HUES64 (cell line): ENCODE measurements around the gene NEIL1.
A peak's percentile ranks its signal among the peaks of the same experiment; 100 is the strongest.

Source experiments
- H3K27ac ChIP-seq: 2 replicates; pipeline ENCODE4 v1.7.0; 2013; ENCODE audit warnings: low read depth, low read length, inconsistent platforms
- H3K27me3 ChIP-seq: 2 replicates; pipeline ENCODE4 v1.6.1; 2013; ENCODE audit warnings: mild to moderate bottlenecking, low read length; ENCODE audit not compliant: insufficient read depth
- H3K36me3 ChIP-seq: 2 replicates; pipeline ENCODE4 v1.6.1; 2013; ENCODE audit warnings: mild to moderate bottlenecking, low read length; ENCODE audit not compliant: insufficient read depth
- H3K4me1 ChIP-seq: 2 replicates; pipeline ENCODE4 v1.6.1; 2013; ENCODE audit warnings: mild to moderate bottlenecking, low read length, moderate library complexity; ENCODE audit not compliant: insufficient read depth
- H3K4me3 ChIP-seq: 2 replicates; pipeline ENCODE4 v1.5.1; 2013; ENCODE audit warnings: mild to moderate bottlenecking, low read length, moderate library complexity
- H3K9ac ChIP-seq: 2 replicates; pipeline ENCODE4 v1.6.1; 2013; ENCODE audit warnings: mild to moderate bottlenecking, low read depth, low read length
- H3K9me3 ChIP-seq: 2 replicates; pipeline ENCODE4 v1.6.1; 2013; ENCODE audit warnings: low read depth, low read length; ENCODE audit not compliant: insufficient read depth
- whole genome bisulfite sequencing: fragments of 150-250, 120-280 bp; methylation state at CpG from one replicate; pipeline ENCODE4 v1.1.7; 2013; ENCODE audit warnings: missing lambda C conversion rate; 5-methylcytosine and 5-hydroxymethylcytosine counted together

Gene NEIL1

DNA sequence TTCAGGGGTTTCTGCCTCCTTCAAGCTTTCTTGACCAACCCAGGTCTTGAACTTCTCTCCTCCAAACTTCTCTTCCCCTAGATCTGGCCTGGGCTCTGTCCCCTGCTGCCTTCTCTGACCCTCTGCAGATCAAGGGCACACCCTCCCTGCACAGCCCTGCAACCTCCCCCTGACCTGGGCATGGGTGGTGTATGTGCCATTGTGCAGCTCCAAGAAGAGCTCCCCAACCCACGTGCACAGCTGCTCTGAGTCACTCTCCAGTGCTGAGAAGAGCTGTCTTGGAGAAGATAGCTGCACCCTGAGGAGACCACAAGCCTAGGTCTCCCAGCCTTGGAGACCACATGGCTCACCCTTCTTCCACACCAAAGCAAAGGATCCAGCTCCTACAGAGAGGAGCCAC, 13.6 kb downstream of the NEIL1 start:
- Histone ChIP-seq H3K4me3 (no peak overlapping the region), H3K27ac (no peak overlapping the region), H3K27me3 (no peaks in the 10 kb centered on the region), H3K4me1 (no peaks in the 10 kb centered on the region), H3K9me3 (no peaks in the 10 kb centered on the region), H3K9ac (no peak overlapping the region), H3K36me3 (peaks cover 59% of the 10 kb centered on the region)
- 92% methylated on average over 1 of the region's 1 CpG for WGBS

DNA sequence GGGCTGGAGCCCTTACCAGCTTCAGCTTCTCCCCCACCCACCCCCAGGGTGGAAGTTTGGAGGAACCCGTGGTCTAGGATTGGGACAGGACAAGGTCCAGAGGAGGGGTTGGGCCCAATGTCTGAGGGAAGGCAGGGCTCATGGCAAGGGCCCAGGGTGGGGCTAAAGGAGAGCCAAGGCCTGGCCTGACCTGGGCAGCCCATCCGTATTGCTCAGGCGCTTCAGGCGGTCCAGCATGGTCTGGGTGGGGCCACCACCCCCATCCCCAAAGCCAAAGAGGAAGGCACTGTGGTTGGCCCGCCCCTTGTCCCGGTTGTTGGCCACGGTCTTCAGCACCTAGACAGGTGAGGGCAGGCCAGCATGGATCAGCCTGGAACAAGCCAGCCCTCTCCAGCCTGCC, 14.0 kb downstream of the NEIL1 start:
- Histone ChIP-seq H3K36me3 (peaks cover 63% of the 10 kb centered on the region), H3K4me3 (no peak overlapping the region), H3K9me3 (no peaks in the 10 kb centered on the region), H3K27me3 (no peaks in the 10 kb centered on the region), H3K4me1 (no peaks in the 10 kb centered on the region), H3K27ac (no peak overlapping the region), H3K9ac (no peak overlapping the region)
- WGBS: 94% methylated on average over 7 of the region's 7 CpGs

DNA sequence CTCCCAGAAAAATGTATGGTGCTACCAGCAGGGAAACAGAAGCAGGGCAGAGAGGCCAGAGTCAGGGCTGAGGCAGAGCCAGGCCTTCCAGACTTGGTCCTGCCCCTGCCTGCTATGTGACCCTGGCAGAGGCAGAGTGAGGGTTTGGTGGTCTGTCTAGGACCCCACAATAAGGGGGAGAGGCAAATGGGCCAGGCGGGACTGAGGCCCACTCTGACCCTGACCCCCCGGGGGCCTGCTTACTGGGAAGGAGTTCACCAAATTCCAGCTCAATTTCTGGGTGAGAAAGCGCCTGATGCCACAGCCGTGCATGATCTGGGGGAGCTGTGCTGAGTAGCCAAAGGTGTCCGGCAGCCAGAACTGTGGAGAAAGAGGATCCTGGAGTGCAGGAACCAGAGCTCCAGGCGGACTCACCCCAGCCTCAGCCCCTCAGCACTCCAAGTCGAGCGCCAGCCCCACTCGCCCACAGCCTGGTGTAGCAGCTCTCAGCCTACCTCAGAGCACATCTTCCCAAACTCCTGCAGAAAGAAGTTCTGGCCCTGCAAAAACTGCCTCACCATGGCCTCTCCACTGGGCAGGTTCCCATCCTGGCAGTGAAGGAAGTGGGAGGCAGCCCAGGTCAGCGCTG, 14.6 kb downstream of the NEIL1 start:
- no peak overlapping the region for H3K4me3 ChIP-seq
- WGBS: 95% methylated on average over 10 of the region's 10 CpGs
- no peaks in the 10 kb centered on the region for H3K4me1 ChIP-seq
- no peak overlapping the region for H3K27ac ChIP-seq
- H3K9ac ChIP-seq: no peak overlapping the region
- no peaks in the 10 kb centered on the region for H3K9me3 ChIP-seq
- H3K27me3 ChIP-seq: no peaks in the 10 kb centered on the region
- H3K36me3 ChIP-seq: peaks cover 65% of the 10 kb centered on the region

DNA sequence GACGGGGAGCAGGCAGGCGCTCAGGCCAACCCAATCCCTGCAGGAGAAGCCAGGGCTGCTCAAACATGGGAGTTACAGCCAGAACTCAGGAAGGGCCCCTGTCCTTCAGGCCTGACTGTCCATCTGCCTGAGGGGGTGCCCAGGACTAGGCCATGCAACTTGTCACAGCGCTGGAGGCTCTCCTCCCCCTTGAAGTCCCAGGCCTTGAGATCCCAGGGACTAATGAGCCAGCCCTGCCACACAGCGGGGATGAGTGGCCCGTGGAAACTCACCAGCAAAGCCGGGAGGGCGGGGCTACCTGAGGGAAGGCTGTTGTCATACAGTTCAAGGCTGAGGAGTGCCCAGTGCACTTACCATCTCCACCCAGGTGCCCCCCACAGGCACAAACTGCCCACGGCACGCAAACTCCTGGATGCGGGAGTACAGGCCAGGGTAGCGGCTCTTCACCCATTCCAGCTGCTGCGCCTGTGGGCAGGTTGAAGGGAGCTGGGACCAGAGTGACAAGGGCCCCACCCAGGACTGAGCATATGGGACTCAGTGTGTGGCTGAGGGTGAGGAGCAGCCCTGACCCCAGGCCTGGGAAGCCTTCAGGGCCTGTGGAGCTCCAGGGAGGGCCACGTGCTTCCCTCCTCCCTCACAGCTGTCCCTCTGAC, 15.3 kb downstream of the NEIL1 start:
- Histone ChIP-seq H3K27me3 (no peaks in the 10 kb centered on the region), H3K9me3 (no peaks in the 10 kb centered on the region), H3K27ac (no peak overlapping the region), H3K4me3 (no peak overlapping the region), H3K4me1 (no peaks in the 10 kb centered on the region), H3K9ac (no peak overlapping the region), H3K36me3 (peaks cover 65% of the 10 kb centered on the region)
- WGBS: 94% methylated on average over 13 of the region's 13 CpGs

DNA sequence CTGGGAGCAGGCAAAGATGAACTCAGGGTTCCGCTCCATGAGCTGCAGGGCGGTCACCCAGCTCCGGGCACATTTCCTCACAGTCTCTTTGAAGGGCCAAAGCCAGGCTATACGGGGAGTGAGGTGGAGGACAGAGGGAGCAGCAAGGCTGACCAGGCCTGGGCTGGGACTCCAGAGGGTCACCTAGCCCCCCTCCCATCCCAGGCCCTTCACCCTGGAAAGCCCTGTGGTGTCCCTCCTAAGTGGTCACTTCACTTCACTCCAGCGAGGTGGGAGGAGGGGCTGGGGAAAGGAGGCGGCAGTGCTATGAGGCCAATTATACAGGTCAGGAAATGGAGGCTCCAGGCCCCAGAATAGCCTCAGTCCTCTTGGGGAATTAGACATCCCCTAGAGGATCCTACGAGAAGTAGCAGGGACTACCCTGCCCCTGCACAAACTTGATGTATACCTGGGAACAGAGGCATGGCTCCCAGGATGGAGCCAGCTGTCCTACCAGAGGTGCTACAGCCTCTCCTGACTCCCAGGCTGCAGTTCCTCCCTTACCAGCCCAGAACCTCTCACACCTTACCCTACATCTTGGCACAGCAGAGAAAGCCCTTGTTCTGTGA, 15.9 kb downstream of the NEIL1 start:
- no peaks in the 10 kb centered on the region for H3K27me3 ChIP-seq
- 95% methylated on average over 7 of the region's 7 CpGs for WGBS
- 0 out of 2 replicates have a peak, but pooled peaks cover 4% of the 10 kb centered on the region for H3K4me1 ChIP-seq
- H3K4me3 ChIP-seq: no peak overlapping the region
- no peak overlapping the region for H3K27ac ChIP-seq
- peaks cover 68% of the 10 kb centered on the region for H3K36me3 ChIP-seq
- H3K9ac ChIP-seq: no peak overlapping the region
- no peaks in the 10 kb centered on the region for H3K9me3 ChIP-seq

DNA sequence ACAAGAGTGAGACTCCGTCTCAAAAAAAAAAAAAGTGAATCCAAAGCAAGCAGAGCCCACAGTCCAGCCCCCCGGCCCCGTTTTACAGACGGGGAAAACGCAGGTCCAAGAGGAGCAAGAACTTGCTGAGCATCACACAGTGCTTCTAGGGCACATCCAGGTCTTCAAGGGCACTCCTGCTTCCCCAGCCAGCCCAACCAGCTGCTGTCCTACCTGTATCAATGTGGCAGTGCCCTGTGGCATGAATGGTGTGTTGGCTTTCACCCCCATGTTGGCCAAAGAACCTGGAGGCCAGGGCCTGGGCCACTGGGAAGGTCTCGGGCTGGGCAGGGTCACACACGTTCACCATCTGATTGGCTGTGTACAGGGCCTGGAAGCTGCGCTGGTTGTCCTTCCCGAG, 16.9 kb downstream of the NEIL1 start:
- no peaks in the 10 kb centered on the region for H3K9me3 ChIP-seq
- 0 out of 2 replicates have a peak, but pooled peaks cover 4% of the 10 kb centered on the region for H3K4me1 ChIP-seq
- H3K9ac ChIP-seq: no peak overlapping the region
- H3K36me3 ChIP-seq: peaks cover 58% of the 10 kb centered on the region
- no peak overlapping the region for H3K4me3 ChIP-seq
- WGBS: 93% methylated on average over 9 of the region's 9 CpGs
- H3K27ac ChIP-seq: no peak overlapping the region
- H3K27me3 ChIP-seq: no peaks in the 10 kb centered on the region

DNA sequence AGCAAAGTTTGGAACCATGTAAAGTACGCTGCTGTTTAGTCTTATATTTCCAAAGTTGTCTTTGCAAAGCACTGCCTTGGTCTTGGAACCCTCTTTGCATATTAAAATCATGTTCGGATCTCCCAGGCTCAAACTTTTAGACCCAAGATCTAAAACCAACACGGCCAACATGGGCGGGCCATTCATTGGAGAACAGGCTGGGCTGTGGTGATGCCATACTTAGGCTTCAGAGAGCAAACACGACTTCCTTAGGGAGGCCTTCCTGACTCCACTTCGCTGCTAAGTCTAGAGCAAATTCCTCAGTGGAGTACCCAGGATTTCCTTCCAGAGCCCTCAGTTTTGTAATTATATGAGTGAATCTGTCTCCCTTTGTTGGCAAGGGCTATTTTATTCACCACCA, 18.0 kb downstream of the NEIL1 start:
- H3K36me3 ChIP-seq: peaks cover 48% of the 10 kb centered on the region
- no peak overlapping the region for H3K9ac ChIP-seq
- H3K9me3 ChIP-seq: no peaks in the 10 kb centered on the region
- H3K27me3 ChIP-seq: no peaks in the 10 kb centered on the region
- 93% methylated on average over 6 of the region's 6 CpGs for WGBS
- no peak overlapping the region for H3K27ac ChIP-seq
- no peak overlapping the region for H3K4me3 ChIP-seq
- H3K4me1 ChIP-seq: peaks cover 11% of the 10 kb centered on the region

DNA sequence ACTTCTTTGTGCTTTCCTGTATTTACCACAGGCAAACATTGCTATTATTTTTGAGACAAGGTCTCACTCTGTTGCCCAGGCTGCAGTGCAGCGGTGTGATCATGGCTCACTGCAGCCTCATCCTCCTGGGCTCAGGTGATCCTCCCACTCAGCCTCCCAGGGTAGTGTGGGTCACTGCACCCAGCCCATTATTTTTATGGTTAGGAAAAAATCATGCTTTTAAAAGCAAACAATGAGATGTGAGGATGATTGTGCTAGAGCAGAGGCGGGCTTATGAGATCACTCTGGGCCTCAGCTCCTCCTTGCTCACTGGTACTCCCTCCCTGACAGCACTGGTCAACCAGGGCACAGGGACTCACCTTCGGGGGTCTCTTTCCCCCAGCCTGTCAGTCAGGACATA, 19.3 kb downstream of the NEIL1 start:
- Histone ChIP-seq H3K4me1 (peaks cover 13% of the 10 kb centered on the region), H3K4me3 (no peak overlapping the region), H3K36me3 (peaks cover 57% of the 10 kb centered on the region), H3K9me3 (no peaks in the 10 kb centered on the region), H3K9ac (no peak overlapping the region), H3K27me3 (no peaks in the 10 kb centered on the region), H3K27ac (no peak overlapping the region)
- WGBS: 96% methylated on average over 3 of the region's 3 CpGs

DNA sequence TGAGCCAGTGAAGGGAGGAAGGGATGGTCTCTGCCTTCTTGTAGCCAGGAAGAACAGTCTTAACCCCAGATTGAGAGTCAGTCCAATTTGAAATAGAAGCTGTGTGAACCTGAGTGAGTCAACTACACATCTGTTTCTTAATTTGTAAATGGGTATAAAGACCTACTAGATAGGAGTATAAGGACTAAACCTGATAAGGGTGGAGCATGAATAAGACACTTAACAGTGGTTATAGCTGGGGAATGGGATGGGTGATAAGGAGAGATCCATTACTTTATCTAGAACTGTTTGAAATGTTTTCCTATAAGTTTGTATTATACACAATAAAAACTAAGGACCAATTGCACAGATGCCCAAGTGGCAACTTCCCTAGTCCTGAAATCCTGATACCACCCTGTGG, 20.2 kb downstream of the NEIL1 start:
- H3K9me3 ChIP-seq: no peaks in the 10 kb centered on the region
- H3K4me1 ChIP-seq: peaks cover 13% of the 10 kb centered on the region
- H3K4me3 ChIP-seq: no peak overlapping the region
- no peak overlapping the region for H3K27ac ChIP-seq
- no peak overlapping the region for H3K9ac ChIP-seq
- H3K36me3 ChIP-seq: peaks cover 58% of the 10 kb centered on the region
- H3K27me3 ChIP-seq: no peaks in the 10 kb centered on the region

DNA sequence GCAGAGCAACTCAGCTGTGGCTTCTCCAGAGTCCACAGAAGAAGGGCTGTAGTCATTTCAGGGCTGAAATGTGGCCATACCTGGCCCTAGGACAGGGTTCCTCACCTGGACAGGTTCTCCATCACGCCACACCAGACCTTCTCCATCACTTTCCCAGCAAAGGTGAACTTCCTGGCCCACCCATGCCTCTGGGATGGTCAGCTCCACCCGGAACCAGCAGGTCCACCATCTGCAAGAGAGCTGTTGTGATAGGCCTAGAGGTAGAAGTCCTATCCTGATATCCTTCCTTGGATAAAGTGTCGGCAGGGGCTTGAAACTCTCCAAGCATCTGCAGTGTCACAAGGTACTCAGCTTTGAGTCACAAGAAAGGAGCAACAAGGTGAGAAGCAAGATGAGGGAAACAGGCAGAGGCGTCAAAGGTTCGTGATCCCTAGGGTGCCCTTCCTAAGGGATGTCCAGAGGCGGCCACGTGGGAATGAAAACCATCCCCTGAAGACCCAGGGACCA, 20.6 kb downstream of the NEIL1 start:
- Histone ChIP-seq H3K9ac (no peak overlapping the region), H3K4me3 (peak overlapping the region; percentile 81), H3K27me3 (no peaks in the 10 kb centered on the region), H3K36me3 (peaks cover 60% of the 10 kb centered on the region), H3K9me3 (no peaks in the 10 kb centered on the region), H3K4me1 (peaks cover 13% of the 10 kb centered on the region), H3K27ac (no peak overlapping the region)
- 55% methylated on average over 7 of the region's 7 CpGs for WGBS

DNA sequence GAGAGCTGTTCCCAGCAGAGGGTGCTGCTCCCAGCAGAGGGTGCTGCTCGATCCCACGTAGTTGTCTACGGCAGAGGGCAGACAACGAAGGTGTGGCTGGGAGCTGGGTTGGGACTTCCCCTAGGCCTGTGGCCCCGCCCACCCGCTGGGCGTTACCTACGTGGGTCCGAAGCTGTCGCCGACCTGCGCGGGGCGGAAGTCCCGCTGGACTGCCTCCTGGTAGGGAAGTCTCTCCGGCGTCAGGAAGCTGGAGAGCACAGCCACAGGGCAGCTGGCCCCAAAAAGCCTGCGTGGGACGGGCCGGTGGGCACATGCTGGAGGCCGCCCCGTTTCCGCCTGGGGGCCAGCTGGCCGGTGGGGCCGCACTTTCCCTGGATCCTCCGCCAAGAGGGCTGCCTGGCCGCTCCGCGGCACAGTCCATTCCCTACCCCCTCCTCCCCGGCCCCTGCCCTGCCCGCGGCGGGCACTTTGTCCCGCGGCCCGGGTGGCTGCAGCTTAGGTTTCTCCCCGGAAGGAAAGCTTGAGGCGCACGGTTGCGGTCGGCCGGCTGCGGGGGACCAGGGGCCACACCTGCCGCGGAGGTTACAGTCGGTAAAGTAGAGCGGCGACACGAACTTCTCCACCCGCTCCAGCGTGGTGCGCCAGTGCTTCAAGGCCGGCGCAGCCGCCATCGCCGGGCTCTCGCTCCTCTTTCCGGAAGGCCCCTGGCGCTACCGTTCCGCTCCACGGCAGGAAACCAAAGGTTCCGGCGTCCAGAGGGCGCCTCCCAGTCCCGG, 21.3 kb downstream of the NEIL1 start, which contains the start of gene MAN2C1:
TSS of gene MAN2C1 (minus strand) at position 695 of the 776 bp plus-strand sequence. CDS start at position 671, 24 bp downstream.
- under 1% methylated on average over 67 of the region's 67 CpGs for WGBS

More for the DNA sequence above, 21.3 kb downstream of the NEIL1 start, which contains the start of gene MAN2C1:
- H3K9ac ChIP-seq: peak within 1 kb of the TSS; percentile 94
- H3K27ac ChIP-seq: peak within 1 kb of the TSS; percentile 99
- H3K36me3 ChIP-seq: peaks cover 66% of the 10 kb centered on the region
- no peaks in the 10 kb centered on the region for H3K9me3 ChIP-seq
- H3K4me3 ChIP-seq: peak within 1 kb of the TSS; percentile 81
- H3K27me3 ChIP-seq: no peaks in the 10 kb centered on the region
- peaks cover 13% of the 10 kb centered on the region for H3K4me1 ChIP-seq
